GM12873 (cell line): ENCODE data around the gene CENPX.
A peak's percentile ranks its signal among the peaks of the same experiment; 100 is the strongest.

Experiments
- TF ChIP-seq, protein P1 (sequence below): IDR thresholded peaks from 2 replicates; pipeline ENCODE4 v1.5.1; 2012; ENCODE audit warnings: low read depth, mild to moderate bottlenecking, moderate library complexity, low read length, control low read depth; ENCODE audit not compliant: insufficient read depth; ENCODE audit errors: missing control alignments

CENPX gene

GRCh38 chr17:82030470-82031302 is 8.0 kb upstream of the CENPX start:
- TF ChIP-seq, protein P1, sequence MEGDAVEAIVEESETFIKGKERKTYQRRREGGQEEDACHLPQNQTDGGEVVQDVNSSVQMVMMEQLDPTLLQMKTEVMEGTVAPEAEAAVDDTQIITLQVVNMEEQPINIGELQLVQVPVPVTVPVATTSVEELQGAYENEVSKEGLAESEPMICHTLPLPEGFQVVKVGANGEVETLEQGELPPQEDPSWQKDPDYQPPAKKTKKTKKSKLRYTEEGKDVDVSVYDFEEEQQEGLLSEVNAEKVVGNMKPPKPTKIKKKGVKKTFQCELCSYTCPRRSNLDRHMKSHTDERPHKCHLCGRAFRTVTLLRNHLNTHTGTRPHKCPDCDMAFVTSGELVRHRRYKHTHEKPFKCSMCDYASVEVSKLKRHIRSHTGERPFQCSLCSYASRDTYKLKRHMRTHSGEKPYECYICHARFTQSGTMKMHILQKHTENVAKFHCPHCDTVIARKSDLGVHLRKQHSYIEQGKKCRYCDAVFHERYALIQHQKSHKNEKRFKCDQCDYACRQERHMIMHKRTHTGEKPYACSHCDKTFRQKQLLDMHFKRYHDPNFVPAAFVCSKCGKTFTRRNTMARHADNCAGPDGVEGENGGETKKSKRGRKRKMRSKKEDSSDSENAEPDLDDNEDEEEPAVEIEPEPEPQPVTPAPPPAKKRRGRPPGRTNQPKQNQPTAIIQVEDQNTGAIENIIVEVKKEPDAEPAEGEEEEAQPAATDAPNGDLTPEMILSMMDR = peak; percentile 85

GRCh38 chr17:82029990-82030469 is 7.4 kb upstream of the CENPX start:
- TF ChIP-seq, protein P1 = no peak

GRCh38 chr17:82029391-82029790 is 6.7 kb upstream of the CENPX start:
- TF ChIP-seq, protein P1 = no peak

- TF ChIP-seq, protein P1 = no peak
These were observed 6.3 kb upstream of the CENPX start for GRCh38 chr17:82028966-82029365.

GRCh38 chr17:82028246-82028645 is 5.6 kb upstream of the CENPX start:
- TF ChIP-seq, protein P1 = no peak

- TF ChIP-seq, protein P1 = no peak
These were observed 2.9 kb upstream of the CENPX start for GRCh38 chr17:82025401-82026107.

DNA sequence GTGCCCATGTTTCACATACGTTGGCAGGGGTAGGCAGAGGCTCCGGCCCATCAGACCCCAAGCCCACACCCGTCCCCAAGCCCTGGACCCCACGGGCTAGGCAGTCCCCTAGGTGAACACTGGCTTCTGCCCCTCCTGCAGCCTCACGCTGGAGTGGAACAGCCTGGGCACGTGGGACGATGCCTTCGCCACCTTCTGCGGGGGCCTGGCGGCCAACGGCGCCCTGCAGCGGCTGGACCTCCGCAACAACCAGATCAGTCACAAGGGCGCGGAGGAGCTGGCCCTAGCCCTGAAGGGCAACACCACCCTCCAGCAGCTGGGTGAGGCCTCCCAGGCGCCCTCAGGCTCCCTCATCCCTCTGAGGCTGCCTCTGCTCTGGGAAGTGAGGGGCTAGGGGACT is 2.2 kb upstream of the CENPX start:
- TF ChIP-seq, protein P1 = no peak
